ENCODE results near the gene TAB2.

TAB2 gene

DNA sequence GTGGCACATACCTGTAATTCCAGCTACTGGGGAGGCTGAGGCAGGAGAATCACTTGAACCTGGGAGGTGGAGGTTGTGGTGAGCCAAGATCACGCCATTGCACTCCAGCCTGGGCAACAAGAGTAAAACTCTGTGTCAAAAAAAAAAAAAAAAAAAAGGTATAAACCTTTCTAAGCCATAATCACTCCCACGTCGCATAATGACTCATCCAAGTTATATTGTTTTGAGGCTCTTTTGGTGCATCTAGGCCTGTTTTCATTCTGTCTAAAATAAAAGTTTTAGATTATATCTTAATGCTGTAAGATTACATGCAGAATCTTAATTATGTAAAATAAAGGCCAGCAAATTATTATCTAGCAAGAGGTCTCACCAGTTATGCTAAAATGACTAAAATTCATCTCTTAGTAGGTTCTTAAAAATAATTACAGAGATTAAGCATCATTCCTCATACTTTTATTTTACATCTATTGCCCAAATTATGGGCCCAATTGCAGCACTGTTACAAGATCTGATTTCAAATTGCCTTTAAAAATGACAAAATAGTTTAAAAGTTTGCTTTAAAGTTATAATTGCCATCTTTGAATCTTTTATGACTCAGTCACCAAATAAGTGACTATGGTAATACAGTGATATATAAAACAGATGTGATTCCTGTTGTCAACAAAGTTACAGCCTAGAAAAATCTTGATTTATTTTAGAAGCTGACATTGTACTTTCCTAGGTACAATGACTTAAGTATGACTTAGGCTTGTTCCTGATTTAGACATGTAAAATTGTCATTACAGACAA is 72.2 kb downstream of the TAB2 start:
- TF ChIP-seq, protein P1, sequence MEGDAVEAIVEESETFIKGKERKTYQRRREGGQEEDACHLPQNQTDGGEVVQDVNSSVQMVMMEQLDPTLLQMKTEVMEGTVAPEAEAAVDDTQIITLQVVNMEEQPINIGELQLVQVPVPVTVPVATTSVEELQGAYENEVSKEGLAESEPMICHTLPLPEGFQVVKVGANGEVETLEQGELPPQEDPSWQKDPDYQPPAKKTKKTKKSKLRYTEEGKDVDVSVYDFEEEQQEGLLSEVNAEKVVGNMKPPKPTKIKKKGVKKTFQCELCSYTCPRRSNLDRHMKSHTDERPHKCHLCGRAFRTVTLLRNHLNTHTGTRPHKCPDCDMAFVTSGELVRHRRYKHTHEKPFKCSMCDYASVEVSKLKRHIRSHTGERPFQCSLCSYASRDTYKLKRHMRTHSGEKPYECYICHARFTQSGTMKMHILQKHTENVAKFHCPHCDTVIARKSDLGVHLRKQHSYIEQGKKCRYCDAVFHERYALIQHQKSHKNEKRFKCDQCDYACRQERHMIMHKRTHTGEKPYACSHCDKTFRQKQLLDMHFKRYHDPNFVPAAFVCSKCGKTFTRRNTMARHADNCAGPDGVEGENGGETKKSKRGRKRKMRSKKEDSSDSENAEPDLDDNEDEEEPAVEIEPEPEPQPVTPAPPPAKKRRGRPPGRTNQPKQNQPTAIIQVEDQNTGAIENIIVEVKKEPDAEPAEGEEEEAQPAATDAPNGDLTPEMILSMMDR (IDR thresholded peaks at IDR 0.05; ENCODE audit: extremely low read depth, insufficient read depth, missing control alignments) = no peak
- no peak for DNase-seq (ENCODE audit: low spot score)
- in situ Hi-C loops (cut with MboI; ENCODE audit: low pct_unique_long_range_greater_than_20kb, low sequenced_read_pairs, unreplicated experiment) = no loop called here

DNA sequence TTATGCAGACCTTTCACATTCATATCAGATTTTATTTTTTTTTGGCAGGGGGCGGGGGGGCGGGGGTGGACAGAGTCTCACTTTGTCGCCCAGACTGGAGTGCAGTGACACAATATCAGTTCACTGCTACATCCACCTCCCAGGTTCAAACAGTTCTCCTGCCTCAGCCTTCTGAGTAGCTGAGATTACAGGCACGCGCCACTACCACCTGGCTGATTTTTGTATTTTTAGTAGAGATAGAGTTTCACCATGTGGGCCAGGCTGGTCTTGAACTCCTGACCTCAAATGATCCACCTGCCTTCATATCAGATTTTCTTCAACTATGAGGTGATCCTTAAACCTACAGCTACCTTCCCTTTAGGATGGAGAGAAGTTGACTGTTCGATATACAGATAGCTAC is 74.6 kb downstream of the TAB2 start:
- in situ Hi-C loops (cut with MboI; ENCODE audit: low pct_unique_long_range_greater_than_20kb, low sequenced_read_pairs, unreplicated experiment) = no loop called here
- no peak for DNase-seq (ENCODE audit: low spot score)
- TF ChIP-seq, protein P1 (IDR thresholded peaks at IDR 0.05; ENCODE audit: extremely low read depth, insufficient read depth, missing control alignments) = no peak

DNA sequence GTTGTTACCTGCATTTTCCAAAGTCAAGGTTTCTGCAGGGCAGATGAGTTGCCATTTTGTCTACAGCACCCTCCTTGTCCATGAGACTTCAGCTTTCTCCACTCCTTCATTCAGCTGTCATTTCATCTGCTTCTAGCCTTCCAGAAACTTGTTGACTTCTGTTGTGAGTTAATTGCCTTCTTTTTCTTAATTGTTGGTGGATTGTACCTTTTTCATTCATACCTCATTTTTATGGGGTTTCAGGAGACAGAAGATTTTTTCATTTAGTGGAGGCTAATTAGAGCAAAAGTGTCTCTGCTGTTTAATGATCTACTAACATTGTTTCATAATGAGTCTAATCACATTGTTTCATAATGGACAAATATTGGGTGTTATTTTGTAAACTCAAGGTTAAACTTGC is 75.0 kb downstream of the TAB2 start:
- in situ Hi-C loops (cut with MboI; ENCODE audit: low pct_unique_long_range_greater_than_20kb, low sequenced_read_pairs, unreplicated experiment) = no loop called here
- TF ChIP-seq, protein P1 (IDR thresholded peaks at IDR 0.05; ENCODE audit: extremely low read depth, insufficient read depth, missing control alignments) = no peak
- no peak for DNase-seq (ENCODE audit: low spot score)

DNA sequence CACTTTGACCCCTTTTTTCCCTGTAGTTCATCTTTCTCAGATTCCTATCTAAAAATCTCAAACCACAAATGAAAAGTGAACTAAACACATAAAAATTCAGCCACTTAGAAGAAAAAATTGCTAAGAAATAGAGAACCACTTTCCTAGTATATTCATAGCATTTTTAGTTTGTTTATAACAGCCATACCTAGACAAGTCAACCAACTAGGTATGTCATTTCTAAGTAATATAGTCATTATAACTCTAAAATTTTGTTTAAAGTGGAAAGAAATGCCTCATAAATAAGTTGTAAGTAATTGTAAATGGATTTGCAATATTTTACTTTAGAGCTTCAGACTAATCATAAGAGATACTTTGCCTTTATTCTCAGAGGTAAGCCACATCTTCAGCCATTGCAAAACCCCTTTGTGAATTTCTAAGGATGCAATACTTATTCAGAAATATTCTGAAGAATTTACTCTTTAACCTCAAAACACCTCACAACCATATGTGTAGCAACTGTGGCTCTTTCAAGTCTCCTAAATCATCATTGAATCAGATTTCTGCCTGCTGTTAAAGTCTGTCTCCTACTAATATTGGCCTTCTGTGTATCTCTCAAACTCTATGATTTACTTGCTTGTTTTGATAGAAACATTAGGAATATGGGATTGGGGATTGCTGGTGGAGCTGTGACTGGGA is 75.6 kb downstream of the TAB2 start:
- no peak for DNase-seq (ENCODE audit: low spot score)
- TF ChIP-seq, protein P1 (IDR thresholded peaks at IDR 0.05; ENCODE audit: extremely low read depth, insufficient read depth, missing control alignments) = no peak
- in situ Hi-C loops (cut with MboI; ENCODE audit: low pct_unique_long_range_greater_than_20kb, low sequenced_read_pairs, unreplicated experiment) = no loop called here

DNA sequence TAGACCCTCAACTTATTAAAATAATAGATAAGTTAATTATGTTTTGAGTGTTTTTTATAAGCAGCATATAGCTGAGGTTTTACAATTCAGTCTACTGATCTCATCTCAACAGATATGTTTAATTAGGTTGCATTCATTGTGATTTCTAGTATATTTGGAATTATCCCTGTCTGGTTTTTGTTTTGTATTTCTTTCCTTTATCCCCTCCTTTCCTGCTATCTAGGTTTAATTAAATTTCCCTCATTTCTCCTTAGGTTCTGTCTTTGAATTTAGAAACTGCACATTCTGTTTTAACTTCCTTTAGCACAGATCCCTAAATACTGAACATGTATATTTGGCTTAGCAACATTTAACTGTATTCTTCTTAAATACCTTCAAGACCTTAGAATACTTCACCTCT is 77.7 kb downstream of the TAB2 start:
- in situ Hi-C loops (cut with MboI; ENCODE audit: low pct_unique_long_range_greater_than_20kb, low sequenced_read_pairs, unreplicated experiment) = no loop called here
- DNase-seq (ENCODE audit: low spot score) = no peak
- TF ChIP-seq, protein P1 (IDR thresholded peaks at IDR 0.05; ENCODE audit: extremely low read depth, insufficient read depth, missing control alignments) = no peak

DNA sequence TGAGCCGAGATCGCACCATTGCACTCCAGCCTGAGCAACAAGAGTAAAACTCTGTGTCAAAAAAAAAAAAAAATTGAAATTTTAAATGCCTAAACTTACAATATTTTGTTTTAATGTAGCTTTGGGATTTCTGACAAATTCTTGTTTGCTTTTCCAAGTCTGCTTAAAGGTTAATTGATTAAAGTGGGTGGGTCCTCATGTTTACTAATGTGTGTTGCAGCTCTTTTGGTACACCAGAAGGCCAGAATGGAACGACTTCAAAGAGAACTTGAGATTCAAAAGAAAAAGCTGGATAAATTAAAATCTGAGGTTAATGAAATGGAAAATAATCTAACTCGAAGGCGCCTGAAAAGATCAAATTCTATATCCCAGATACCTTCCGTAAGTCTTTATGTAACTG is 79.9 kb downstream of the TAB2 start:
- TF ChIP-seq, protein P1 (IDR thresholded peaks at IDR 0.05; ENCODE audit: extremely low read depth, insufficient read depth, missing control alignments) = no peak
- no peak for DNase-seq (ENCODE audit: low spot score)

More for the DNA sequence above, 79.9 kb downstream of the TAB2 start:
- in situ Hi-C loops (cut with MboI; ENCODE audit: low pct_unique_long_range_greater_than_20kb, low sequenced_read_pairs, unreplicated experiment) = no loop called here
